Neural progenitor cell (in vitro differentiated cells): ENCODE results near the gene GUCY1B1. TPM values are rescaled to one million over a fixed set of nuclear protein-coding genes. Genes with fewer than 3 reads are reported as not detected.

ENCODE experiments used
- DNase-seq: peaks from one replicate; pipeline ENCODE4 v3.0.0-alpha.2; 2016; ENCODE audit warnings: low spot score
- H2AFZ ChIP-seq: fragments of 200-600 bp; sonication (generic); replicated peaks from 2 replicates; pipeline ENCODE4 v1.6.1; 2016; ENCODE audit warnings: antibody characterized with exemption
- H3F3A ChIP-seq: fragments of 200-600 bp; sonication (generic); 2 replicates; pipeline ENCODE4 v1.6.1; 2016; ENCODE audit warnings: antibody characterized with exemption, low read depth
- H3K27ac ChIP-seq: fragments of 200-600 bp; sonication (generic); 2 replicates; pipeline ENCODE4 v1.5.1; 2016; ENCODE audit warnings: mild to moderate bottlenecking
- H3K27me3 ChIP-seq: fragments of 200-600 bp; sonication (generic); 2 replicates; pipeline ENCODE4 v1.6.1; 2016; ENCODE audit warnings: mild to moderate bottlenecking, moderate library complexity
- H3K36me3 ChIP-seq: fragments of 200-600 bp; sonication (generic); 2 replicates; pipeline ENCODE4 v1.5.1; 2016
- H3K4me1 ChIP-seq: fragments of 200-600 bp; sonication (generic); 2 replicates; pipeline ENCODE4 v1.6.1; 2016; ENCODE audit warnings: mixed run types
- H3K4me2 ChIP-seq: fragments of 200-600 bp; sonication (generic); 2 replicates; pipeline ENCODE4 v1.6.1; 2016
- H3K4me3 ChIP-seq: fragments of 200-600 bp; sonication (generic); 2 replicates; pipeline ENCODE4 v1.5.1; 2016
- H3K79me2 ChIP-seq: fragments of 200-600 bp; sonication (generic); 2 replicates; pipeline ENCODE4 v1.6.1; 2016; ENCODE audit warnings: low read depth
- H3K9ac ChIP-seq: fragments of 200-600 bp; sonication (generic); 2 replicates; pipeline ENCODE4 v1.6.1; 2016
- H3K9me3 ChIP-seq: fragments of 200-600 bp; sonication (generic); 2 replicates; pipeline ENCODE4 v1.5.1; 2016; ENCODE audit warnings: low read depth
- H4K20me1 ChIP-seq: fragments of 200-600 bp; sonication (generic); 2 replicates; pipeline ENCODE4 v1.6.1; 2016; ENCODE audit warnings: low read depth
- H3K27ac Mint-ChIP-seq: 3 replicates; pipeline ENCODE4 v1.8.0; 2021; ENCODE audit warnings: mixed read lengths
- H3K27me3 Mint-ChIP-seq: 2 replicates; pipeline ENCODE4 v1.8.0; 2022; ENCODE audit warnings: low read depth, mild to moderate bottlenecking, inconsistent platforms, moderate library complexity, mixed read lengths; ENCODE audit not compliant: insufficient read depth
- H3K36me3 Mint-ChIP-seq: 3 replicates; pipeline ENCODE4 v1.8.0; 2021; ENCODE audit warnings: mixed read lengths
- H3K4me1 Mint-ChIP-seq: 3 replicates; pipeline ENCODE4 v1.8.0; 2021; ENCODE audit warnings: mixed read lengths
- H3K4me3 Mint-ChIP-seq: 3 replicates; pipeline ENCODE4 v1.8.0; 2021; ENCODE audit warnings: mild to moderate bottlenecking, moderate library complexity, mixed read lengths
- H3K9me3 Mint-ChIP-seq: 3 replicates; pipeline ENCODE4 v1.8.0; 2020; ENCODE audit warnings: mixed read lengths
- CTCF ChIP-seq: fragments of 200-600 bp; sonication (generic); IDR thresholded peaks from 2 replicates; pipeline ENCODE4 v1.5.1; 2017; ENCODE audit warnings: antibody characterized with exemption, mild to moderate bottlenecking
- EZH2 ChIP-seq: fragments of 200-600 bp; sonication (generic); IDR thresholded peaks from 2 replicates; pipeline ENCODE4 v1.6.1; 2017; ENCODE audit warnings: antibody characterized with exemption, mild to moderate bottlenecking, moderate library complexity
- EZH2phosphoT487 ChIP-seq: fragments of 200-600 bp; sonication (generic); IDR thresholded peaks from 2 replicates; pipeline ENCODE4 v1.6.1; 2017; ENCODE audit warnings: antibody characterized with exemption
- total RNA-seq: library from RNA; depleted of rRNA; stranded (reverse); fragments of >200 nt; gene quantifications from 2 replicates; pipeline ENCODE4 v1.2.3, GENCODE V29; 2015; ENCODE audit warnings: low replicate concordance

Gene GUCY1B1
- total RNA-seq, 1 donor from 2014 or later = 10.9 TPM

- peaks cover 5% of the 10 kb centered on the region for H3K27me3 Mint-ChIP-seq
- DNase-seq = no peak
Observed at GRCh38 chr4:155822572-155822971, 63.8 kb downstream of the GUCY1B1 start.

GRCh38 chr4:155828628-155829027 lies 69.8 kb downstream of the GUCY1B1 start:
- no peak for DNase-seq
- Histone ChIP-seq H3K4me1 (no peaks in the 10 kb centered on the region), H3K27me3 (no peaks in the 10 kb centered on the region), H2AFZ (no peak overlapping the region), H4K20me1 (no peaks in the 10 kb centered on the region), H3K27ac (no peak overlapping the region), H3K9me3 (no peaks in the 10 kb centered on the region), H3K9ac (no peak overlapping the region), H3K4me3 (no peak overlapping the region), H3K79me2 (no peaks in the 10 kb centered on the region), H3F3A (no peaks in the 10 kb centered on the region), H3K4me2 (no peak overlapping the region), H3K36me3 (no peaks in the 10 kb centered on the region)
- Mint-ChIP-seq H3K4me3 (no peak overlapping the region), H3K4me1 (no peaks in the 10 kb centered on the region), H3K27me3 (peaks cover 2% of the 10 kb centered on the region), H3K9me3 (no peaks in the 10 kb centered on the region), H3K27ac (no peak overlapping the region), H3K36me3 (no peaks in the 10 kb centered on the region)
- TF ChIP-seq CTCF (no peak), EZH2phosphoT487 (no peak), EZH2 (no peak)

More at GRCh38 chr4:155822572-155822971, 63.8 kb downstream of the GUCY1B1 start:
- Histone ChIP-seq H3K36me3 (no peaks in the 10 kb centered on the region), H3K4me3 (no peak overlapping the region), H3K9ac (no peak overlapping the region), H3K27me3 (no peaks in the 10 kb centered on the region), H3K4me1 (peaks cover 4% of the 10 kb centered on the region), H3K4me2 (no peak overlapping the region), H3K27ac (no peak overlapping the region), H3F3A (no peaks in the 10 kb centered on the region), H3K9me3 (no peaks in the 10 kb centered on the region), H3K79me2 (no peaks in the 10 kb centered on the region), H4K20me1 (no peaks in the 10 kb centered on the region), H2AFZ (no peak overlapping the region)
- Mint-ChIP-seq H3K27ac (no peak overlapping the region), H3K36me3 (no peaks in the 10 kb centered on the region), H3K9me3 (no peaks in the 10 kb centered on the region), H3K4me3 (no peak overlapping the region), H3K4me1 (no peaks in the 10 kb centered on the region)
- TF ChIP-seq CTCF = no peak
- no peak for TF ChIP-seq EZH2
- TF ChIP-seq EZH2phosphoT487 = no peak

GRCh38 chr4:155832664-155833063 lies 73.8 kb downstream of the GUCY1B1 start:
- no peak overlapping the region for H3K27ac ChIP-seq
- H3F3A ChIP-seq = no peaks in the 10 kb centered on the region
- H3K9ac ChIP-seq = no peak overlapping the region
- Mint-ChIP-seq H3K27ac (no peak overlapping the region), H3K4me3 (no peak overlapping the region), H3K36me3 (no peaks in the 10 kb centered on the region), H3K4me1 (no peaks in the 10 kb centered on the region), H3K27me3 (peaks cover 2% of the 10 kb centered on the region), H3K9me3 (no peaks in the 10 kb centered on the region)
- no peaks in the 10 kb centered on the region for H3K27me3 ChIP-seq
- no peaks in the 10 kb centered on the region for H3K9me3 ChIP-seq
- H3K79me2 ChIP-seq = no peaks in the 10 kb centered on the region
- H4K20me1 ChIP-seq = no peaks in the 10 kb centered on the region
- H3K36me3 ChIP-seq = peaks cover 3% of the 10 kb centered on the region
- no peak for DNase-seq
- H2AFZ ChIP-seq = no peak overlapping the region
- H3K4me1 ChIP-seq = no peaks in the 10 kb centered on the region
- TF ChIP-seq CTCF = no peak
- no peak for TF ChIP-seq EZH2phosphoT487
- no peak for TF ChIP-seq EZH2
- H3K4me3 ChIP-seq = no peak overlapping the region
- no peak overlapping the region for H3K4me2 ChIP-seq
